CD4-positive, alpha-beta T cell treated with Interleukin-15 for 1 hour (primary cell): ENCODE data around the gene CALY.

ENCODE experiments used
- DNase-seq: peaks from one replicate; pipeline ENCODE4 v3.0.0-alpha.2; 2020

CALY gene

GRCh38 chr10:133350283-133350949 lies 13.7 kb upstream of the CALY start:
- no peak for DNase-seq

- no peak for DNase-seq
Observed at GRCh38 chr10:133349577-133350011, 12.9 kb upstream of the CALY start.

- DNase-seq, result no peak
Observed at GRCh38 chr10:133349160-133349568, 12.5 kb upstream of the CALY start.

GRCh38 chr10:133347710-133348517 lies 11.2 kb upstream of the CALY start:
- DNase-seq, result no peak

- no peak for DNase-seq
Observed at GRCh38 chr10:133346413-133346812, 9.7 kb upstream of the CALY start.

- DNase-seq, result no peak
Observed at GRCh38 chr10:133344236-133344635, 7.5 kb upstream of the CALY start.

- no peak for DNase-seq
Observed at GRCh38 chr10:133343558-133343957, 6.9 kb upstream of the CALY start.

GRCh38 chr10:133342942-133343341 lies 6.2 kb upstream of the CALY start:
- no peak for DNase-seq

GRCh38 chr10:133341983-133342382 lies 5.3 kb upstream of the CALY start:
- no peak for DNase-seq

- DNase-seq, result no peak
Observed at GRCh38 chr10:133339708-133340380, 3.1 kb upstream of the CALY start.

GRCh38 chr10:133338080-133339071 lies 1.7 kb upstream of the CALY start:
- no peak for DNase-seq

GRCh38 chr10:133337370-133337725 lies 652 bp upstream of the CALY start:
- DNase-seq, result no peak

GRCh38 chr10:133336118-133336576 lies 549 bp downstream of the CALY start:
- DNase-seq, result no peak

GRCh38 chr10:133335246-133336117 lies 1.2 kb downstream of the CALY start:
- peak; percentile 88 for DNase-seq

- peak; percentile 38 for DNase-seq
Observed at GRCh38 chr10:133334503-133335245, 2.0 kb downstream of the CALY start.

GRCh38 chr10:133332936-133333699 lies 3.6 kb downstream of the CALY start:
- no peak for DNase-seq

- DNase-seq, result peak; percentile 83
Observed at GRCh38 chr10:133329491-133330202, 7.0 kb downstream of the CALY start.

GRCh38 chr10:133328358-133329343 lies 8.0 kb downstream of the CALY start:
- no peak for DNase-seq
